GM18511 (cell line): ENCODE data around the gene MAPKAPK2.
A peak's percentile ranks its signal among the peaks of the same experiment; 100 is the strongest.

Experiments
- ATAC-seq: cut with Tn5 transposase; IDR thresholded peaks from one replicate; pipeline ENCODE4 v1.9.1; 2021; ENCODE audit warnings: mild to moderate bottlenecking, moderate library complexity; ENCODE audit not compliant: unreplicated experiment

Gene MAPKAPK2

GRCh38 chr1:206717674-206717989 lies 32.9 kb downstream of the MAPKAPK2 start:
- ATAC-seq, result no peak

- no peak for ATAC-seq
These were observed 34.6 kb downstream of the MAPKAPK2 start for GRCh38 chr1:206719169-206719839.

GRCh38 chr1:206721454-206721853 lies 36.7 kb downstream of the MAPKAPK2 start:
- ATAC-seq, result no peak

- ATAC-seq, result no peak
These were observed 38.2 kb downstream of the MAPKAPK2 start for GRCh38 chr1:206722751-206723461.

GRCh38 chr1:206723462-206723804 lies 38.7 kb downstream of the MAPKAPK2 start:
- ATAC-seq, result no peak

- ATAC-seq, result no peak
These were observed 39.2 kb downstream of the MAPKAPK2 start for GRCh38 chr1:206723805-206724472.

- no peak for ATAC-seq
These were observed 40.6 kb downstream of the MAPKAPK2 start for GRCh38 chr1:206725109-206725963.

GRCh38 chr1:206727981-206728696 lies 43.4 kb downstream of the MAPKAPK2 start:
- no peak for ATAC-seq

- no peak for ATAC-seq
These were observed 43.9 kb downstream of the MAPKAPK2 start for GRCh38 chr1:206728697-206728987.

GRCh38 chr1:206729050-206729449 lies 44.3 kb downstream of the MAPKAPK2 start:
- no peak for ATAC-seq

- ATAC-seq, result no peak
These were observed 44.8 kb downstream of the MAPKAPK2 start for GRCh38 chr1:206729507-206729906.

GRCh38 chr1:206732508-206732907 lies 47.8 kb downstream of the MAPKAPK2 start:
- no peak for ATAC-seq

GRCh38 chr1:206732992-206733391 lies 48.3 kb downstream of the MAPKAPK2 start:
- ATAC-seq, result no peak

GRCh38 chr1:206734499-206735142 lies 49.9 kb downstream of the MAPKAPK2 start:
- ATAC-seq, result peak; percentile 24

GRCh38 chr1:206735553-206736031 lies 50.9 kb downstream of the MAPKAPK2 start:
- ATAC-seq, result no peak

- no peak for ATAC-seq
These were observed 52.4 kb downstream of the MAPKAPK2 start for GRCh38 chr1:206736878-206737728.

- no peak for ATAC-seq
These were observed 53.1 kb downstream of the MAPKAPK2 start for GRCh38 chr1:206737729-206738201.

GRCh38 chr1:206738370-206739366 lies 54.0 kb downstream of the MAPKAPK2 start:
- ATAC-seq, result peak; percentile 7
